Measurements from ENCODE around the gene MT1H.

GRCh38 chr16:56664506-56664905 lies 5.1 kb upstream of the MT1H start:
- TF ChIP-seq CTCF (IDR thresholded peaks at IDR 0.05) (no peak), POLR2A (IDR thresholded peaks at IDR 0.05) (no peak)

Measured in testis (tissue), 2 donors.